GM21717 (cell line): ENCODE data around the gene ST6GALNAC3.

ENCODE experiments used
- ATAC-seq: cut with Tn5 transposase; IDR thresholded peaks from one replicate; pipeline ENCODE4 v1.9.1; 2021; ENCODE audit warnings: mild to moderate bottlenecking, moderate library complexity; ENCODE audit not compliant: unreplicated experiment

ST6GALNAC3 gene

DNA sequence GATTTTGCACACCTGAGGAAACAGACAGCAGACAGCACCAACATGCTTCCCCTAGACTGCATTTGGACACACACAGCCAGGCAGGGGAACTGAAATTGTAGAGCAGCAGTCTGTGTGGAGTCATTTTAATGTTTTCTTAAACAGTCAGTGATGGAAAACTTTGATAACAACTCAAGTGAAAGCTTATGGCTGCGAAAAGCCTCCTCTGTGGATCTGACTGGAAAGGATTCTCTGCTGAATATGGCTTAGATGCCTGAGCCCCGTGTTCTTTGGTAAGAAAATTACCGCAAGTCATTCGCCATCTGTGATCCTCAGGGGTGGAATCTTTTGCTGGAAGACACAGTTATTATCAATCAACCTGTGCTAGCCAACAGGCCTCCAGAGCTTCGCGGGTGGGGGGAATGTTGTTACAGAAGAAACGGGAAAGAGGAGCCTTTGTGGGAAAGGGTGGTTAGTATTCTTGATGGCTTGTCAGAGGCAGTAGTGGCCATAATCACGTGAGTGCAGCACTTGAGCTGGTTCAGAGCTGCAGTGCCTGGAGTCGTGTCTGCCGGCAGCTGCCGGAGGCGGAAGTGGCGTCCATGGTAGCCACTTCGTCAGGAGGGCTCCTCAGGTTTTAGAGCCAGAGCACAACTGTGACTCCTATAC is 204.7 kb downstream of the ST6GALNAC3 start:
- ATAC-seq, result no peak

DNA sequence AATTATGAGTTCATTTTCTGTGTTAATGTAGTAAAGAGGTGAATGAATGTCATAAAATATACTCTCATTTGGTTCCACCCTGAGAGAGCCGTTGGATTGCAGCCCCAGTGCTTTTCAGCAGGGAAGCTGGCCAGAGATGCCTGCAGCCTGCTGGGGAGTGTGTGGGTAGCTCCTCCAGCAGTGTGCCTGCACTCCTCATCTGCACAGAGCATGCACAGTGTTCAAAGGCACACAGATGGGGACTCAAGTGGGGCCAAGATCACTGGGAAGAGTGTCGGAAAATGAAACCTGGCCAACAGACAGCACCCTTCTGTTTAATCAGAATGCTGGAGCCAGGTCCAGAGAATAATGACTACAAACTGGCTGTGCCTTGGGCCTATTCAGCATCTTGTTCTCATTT is 206.8 kb downstream of the ST6GALNAC3 start:
- ATAC-seq, result no peak

- ATAC-seq, result no peak
These were observed 210.3 kb downstream of the ST6GALNAC3 start for GRCh38 chr1:76284842-76285241.

DNA sequence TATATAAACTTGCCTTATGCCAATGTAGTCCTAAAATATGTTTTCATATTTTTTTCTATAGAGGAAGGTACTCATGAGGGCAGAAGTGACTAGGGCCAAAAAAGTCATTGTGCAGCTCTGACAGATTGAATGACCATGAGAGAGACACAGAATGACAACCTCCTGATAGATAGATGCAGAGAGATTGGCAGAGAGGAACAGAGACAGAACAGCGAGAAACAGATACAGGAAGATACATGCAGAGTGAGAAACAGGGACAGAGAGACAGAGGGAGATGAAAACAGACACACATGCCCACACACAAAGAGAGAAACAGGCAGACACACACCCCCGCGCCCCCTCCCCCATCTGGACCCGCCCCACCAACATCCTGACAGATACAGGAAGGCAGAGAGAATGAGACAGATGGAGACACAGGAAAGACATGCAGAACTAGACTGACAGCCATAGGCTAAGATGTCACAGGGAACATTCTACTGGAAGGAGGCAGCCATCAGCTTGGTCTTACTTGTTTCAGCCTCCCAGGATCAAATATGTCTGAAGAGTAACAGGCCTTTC is 211.1 kb downstream of the ST6GALNAC3 start:
- ATAC-seq, result no peak

GRCh38 chr1:76287917-76288316 is 213.4 kb downstream of the ST6GALNAC3 start:
- ATAC-seq, result no peak

- ATAC-seq, result no peak
These were observed 214.4 kb downstream of the ST6GALNAC3 start for GRCh38 chr1:76288758-76289483.

DNA sequence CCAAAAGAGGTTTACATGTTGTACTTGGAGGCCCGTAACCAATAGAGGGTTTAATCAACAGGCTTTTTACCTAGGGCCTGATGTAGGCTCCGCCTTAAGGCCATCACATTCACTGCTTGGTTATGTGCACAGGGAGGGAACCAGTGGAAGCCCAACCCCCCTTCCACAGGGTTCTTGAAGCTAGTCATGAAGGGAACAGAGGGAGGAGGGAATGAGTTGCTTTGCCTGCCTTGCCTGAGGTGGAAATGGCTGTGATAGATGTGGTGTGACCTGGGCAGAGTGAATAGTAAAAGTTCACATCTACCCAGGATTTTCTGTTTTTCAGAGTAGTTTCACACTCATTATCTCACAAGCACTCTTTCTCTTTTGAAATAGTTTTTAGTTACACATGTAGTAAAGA is 215.1 kb downstream of the ST6GALNAC3 start:
- no peak for ATAC-seq

DNA sequence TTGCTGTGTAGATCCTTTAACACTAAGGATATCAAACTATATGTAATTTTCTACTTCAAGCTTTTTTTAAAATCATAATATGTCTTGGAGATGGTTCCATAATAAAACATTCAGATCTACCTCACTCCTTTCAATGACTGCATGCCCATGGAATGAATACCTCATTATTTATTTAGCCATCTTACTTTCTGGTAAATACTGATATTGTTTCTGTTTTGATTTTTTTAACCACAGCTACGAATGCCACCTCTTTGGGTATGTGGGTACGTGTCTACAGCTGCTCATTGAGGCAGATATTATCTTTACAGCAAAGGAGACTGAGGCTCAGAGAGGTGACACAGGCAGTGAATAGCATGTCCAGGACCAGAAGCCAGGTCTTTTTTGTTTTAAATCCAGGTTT is 215.7 kb downstream of the ST6GALNAC3 start:
- no peak for ATAC-seq

DNA sequence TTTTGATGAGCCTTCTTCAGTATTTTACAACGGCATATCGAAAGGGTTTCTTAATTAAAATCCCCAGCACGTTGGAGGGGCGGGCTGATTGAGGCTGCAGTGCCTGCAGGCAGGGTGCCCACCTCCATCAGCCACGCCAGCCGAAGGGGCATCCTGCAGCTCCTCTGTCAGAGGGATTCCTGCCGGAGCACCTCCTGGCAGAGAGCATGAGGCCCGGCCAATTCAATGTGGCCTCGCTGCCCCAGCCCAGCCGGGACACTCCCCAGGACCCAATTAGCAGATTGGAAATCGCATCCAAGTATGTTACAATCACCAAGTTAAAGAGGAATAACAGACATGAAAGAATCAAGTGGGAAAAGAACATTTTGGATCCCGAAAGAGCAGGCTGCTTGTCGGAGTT is 216.6 kb downstream of the ST6GALNAC3 start:
- ATAC-seq, result no peak

DNA sequence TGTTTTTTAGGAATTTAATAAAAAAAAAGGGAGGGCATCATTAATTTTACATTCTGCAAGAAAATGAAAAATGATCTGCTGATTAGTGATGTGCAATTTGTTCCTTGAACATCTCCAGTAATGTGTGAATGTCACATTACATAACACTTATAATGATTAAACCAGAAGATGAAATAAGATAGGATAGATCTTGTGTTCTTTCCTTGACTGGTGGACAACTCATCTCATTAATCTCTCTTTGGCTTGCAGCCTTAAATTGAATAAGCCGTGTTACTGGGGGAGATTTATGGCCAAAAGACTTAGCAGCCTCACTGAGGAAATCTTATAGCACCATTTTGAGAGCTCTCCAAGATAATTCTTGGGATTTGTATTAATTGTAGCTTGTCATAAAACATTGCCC is 217.2 kb downstream of the ST6GALNAC3 start:
- no peak for ATAC-seq

DNA sequence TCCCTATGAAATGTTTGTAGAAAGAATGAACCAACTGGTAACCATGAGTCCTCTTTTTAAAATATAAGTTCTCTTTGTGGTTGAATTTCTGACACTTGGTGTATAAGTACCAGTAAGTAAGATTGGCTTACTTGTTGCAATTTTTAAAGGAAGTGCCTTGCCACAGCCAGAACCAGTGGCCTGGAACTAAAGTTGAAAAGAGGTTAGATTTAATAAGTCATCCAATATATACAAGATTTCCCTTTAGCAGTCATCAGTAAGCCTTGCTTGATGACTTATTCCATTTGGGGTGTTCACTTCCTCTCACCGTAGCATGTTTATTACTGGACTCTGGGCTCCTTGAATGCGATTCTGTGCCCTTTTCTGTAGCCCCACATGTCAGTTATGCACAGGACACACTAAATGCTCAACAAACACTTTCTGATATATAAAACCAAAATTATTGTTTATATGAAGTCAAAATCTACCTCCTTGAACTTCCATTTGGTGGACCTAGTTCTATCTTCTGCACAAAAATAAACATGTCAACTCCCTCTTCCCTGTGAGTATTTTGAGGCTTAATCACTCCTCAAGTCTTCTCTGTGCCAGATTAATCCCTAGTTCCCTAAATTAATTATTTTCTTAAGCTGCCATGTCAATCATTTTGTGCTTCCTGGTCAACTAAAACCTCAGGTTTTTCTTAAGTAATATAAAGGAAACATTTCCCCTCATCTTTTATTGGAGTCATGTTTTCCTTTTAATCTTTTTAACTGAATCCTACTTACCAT is 218.1 kb downstream of the ST6GALNAC3 start:
- ATAC-seq, result no peak

DNA sequence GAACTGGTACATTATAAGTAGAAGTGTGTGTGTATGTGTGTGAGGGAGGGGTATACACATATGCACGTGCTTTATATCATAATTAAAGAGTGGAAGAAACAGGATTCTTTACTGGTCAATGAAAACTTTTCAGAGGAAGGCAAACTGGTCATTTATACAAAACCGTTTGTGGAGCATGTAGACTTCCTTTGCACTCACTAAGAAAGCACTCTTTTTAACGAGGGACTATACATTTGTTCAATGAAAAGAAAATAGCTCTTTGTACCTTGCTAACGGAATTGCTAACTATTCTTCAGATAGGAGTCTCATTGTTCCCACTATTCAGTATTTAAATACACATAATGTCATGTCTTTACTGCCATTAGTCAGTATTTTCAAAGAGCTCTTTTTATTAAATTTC is 219.3 kb downstream of the ST6GALNAC3 start:
- ATAC-seq, result no peak

DNA sequence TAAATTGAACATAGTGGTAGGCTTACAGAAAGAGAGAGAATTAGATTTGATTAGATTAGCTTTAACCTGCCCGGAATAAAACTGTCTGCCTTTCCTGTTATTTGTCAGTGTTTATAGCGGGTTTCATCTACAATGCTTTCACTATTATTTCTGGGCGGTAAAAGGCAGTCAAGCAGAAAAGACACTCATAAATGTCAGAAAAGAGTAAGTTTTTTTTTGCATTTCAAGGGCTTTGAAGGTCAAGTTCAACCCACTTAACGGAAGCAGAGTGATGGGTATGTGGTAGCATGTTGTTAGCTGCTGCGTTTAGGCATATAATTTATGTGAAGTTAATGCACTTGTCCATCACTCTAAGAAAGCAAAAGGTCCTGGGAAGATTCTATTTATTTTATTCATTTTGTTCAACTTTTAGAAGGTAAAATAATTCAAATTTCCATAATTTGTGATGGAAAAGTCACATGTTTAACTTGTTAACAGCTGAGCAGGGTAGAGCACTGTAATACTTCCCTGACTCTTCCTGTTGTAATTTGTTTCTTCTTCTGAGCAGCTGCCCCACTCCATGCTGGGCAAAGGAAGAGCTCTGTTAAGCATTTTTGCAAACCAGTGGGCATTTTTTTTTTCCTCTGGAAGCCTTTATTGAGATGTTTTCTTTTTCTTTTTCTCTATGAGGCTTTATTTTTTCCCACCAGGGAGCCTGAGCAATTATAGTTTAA is 220.1 kb downstream of the ST6GALNAC3 start:
- ATAC-seq, result peak; percentile 93

DNA sequence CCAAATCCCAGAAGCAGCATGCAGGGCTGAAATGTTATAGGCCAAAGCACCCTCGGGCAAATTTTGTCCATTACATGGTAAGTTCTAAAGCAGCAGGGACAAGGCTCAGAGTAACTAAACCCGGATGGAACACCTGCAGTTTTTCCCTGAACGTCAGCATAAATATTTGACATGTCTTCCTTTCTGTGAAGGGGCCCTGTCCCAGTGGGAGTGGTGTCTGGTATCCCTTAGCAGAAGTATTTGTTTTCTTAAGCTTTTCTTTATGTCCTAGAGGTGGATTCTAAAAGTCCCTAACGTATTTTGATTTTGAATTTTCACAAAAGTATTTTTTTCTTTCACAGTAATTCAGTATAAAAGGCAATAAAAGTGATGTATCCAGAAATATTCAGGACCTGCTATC is 223.9 kb downstream of the ST6GALNAC3 start:
- ATAC-seq, result no peak

DNA sequence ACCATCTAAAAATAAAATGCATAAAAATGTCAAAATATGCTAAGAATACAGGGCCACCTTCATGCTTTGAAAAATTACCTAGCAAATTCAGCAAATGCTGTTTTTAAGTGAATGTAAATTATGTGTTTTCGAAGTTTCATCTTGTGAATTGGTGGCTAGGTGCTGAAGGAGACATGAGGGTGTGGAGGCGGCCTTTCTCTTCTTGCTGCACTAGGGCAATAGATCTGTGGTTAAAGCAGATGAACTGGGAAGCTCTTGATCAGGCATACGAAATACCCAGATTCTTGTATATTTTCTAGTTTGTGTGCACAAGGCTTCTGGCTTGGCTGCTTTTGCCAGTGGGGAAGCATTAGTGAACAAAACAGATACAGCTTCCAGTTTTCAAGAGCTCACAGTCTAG is 224.5 kb downstream of the ST6GALNAC3 start:
- ATAC-seq, result no peak

- no peak for ATAC-seq
These were observed 226.0 kb downstream of the ST6GALNAC3 start for GRCh38 chr1:76300556-76300955.

DNA sequence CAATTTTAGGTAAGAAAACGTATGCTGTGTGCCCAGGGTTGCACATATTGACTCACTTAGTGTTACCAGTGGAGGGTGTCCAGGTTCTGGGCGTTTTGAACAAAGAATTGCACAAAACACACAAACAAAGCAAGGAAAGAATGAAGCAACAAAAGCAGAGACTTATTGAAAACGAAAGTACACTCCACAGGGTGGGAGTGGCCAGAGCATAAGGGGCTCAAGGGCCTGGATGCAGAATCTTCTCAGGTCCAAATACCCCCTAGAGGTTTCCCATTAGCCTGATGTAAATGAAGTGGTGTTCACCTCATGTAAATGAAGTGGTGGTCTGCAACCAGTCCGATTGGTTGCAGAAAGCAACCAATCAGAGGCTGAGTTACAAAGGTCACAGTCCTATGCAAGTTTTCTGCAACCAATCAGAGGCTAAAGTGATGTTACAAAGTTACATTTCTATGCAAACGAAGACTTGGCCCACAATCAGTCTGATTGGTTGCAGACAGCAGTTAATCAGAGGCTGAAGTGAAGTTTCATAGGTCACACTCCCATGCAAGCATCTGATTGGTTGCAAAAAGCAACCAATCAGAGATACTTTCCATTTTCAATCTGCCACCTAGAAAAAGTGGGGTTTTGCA is 228.3 kb downstream of the ST6GALNAC3 start:
- ATAC-seq, result no peak

DNA sequence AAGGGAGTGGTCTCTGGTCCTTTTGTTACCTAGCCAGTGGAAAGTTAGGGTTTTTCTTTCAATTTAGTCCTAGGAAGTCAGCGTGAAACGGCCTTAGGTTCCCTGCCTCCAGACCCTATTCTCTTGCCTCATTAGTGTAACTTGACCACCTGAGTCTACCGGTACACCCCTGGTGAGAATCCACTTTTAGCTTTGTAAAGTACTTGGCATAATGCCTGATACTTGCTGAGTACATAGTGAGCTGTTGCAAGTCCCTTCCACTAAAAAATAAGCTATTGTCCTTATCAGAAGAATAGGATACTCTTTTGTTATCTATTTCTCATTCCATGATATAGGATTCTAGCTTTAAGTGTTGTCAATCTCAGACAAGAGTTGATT is 228.8 kb downstream of the ST6GALNAC3 start:
- no peak for ATAC-seq

GRCh38 chr1:76313304-76313703 is 238.8 kb downstream of the ST6GALNAC3 start:
- no peak for ATAC-seq

GRCh38 chr1:76314730-76315129 is 240.2 kb downstream of the ST6GALNAC3 start:
- no peak for ATAC-seq
